Measurements from ENCODE around the gene TRPM8. TPM values are rescaled to one million over a fixed set of nuclear protein-coding genes. Genes with fewer than 3 reads are reported as not detected.
"Not testable (repeated sequence)": the region's sequence is repeated elsewhere in the genome, so short reads cannot be mapped to it uniquely, and the experiment has no call there.

The TRPM8 gene
- total RNA-seq, 4 donors from 2014 or later = not detected

DNA sequence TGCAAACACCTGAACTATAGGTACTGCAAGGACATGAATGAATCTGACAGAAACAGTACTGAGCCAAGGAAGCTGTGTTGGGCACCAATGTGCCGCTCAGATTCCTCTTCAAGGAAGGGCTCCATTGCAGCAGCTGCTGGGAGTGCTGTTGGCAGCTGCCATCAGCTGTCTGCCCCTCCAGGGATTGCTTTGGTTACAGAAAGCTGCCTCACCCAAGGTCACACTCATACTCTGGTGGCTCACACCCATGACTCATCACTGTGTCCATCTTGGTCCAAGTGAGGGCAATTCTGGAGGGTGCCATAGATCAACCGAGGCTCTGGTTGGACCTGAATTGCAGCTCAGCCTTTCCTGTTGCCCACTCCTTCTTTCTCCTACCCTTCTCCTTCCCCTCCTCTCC is 24.4 kb upstream of the TRPM8 start:
- Histone ChIP-seq H3K36me3 (no peaks in the 10 kb centered on the region), H3K4me1 (no peaks in the 10 kb centered on the region), H3K27me3 (no peaks in the 10 kb centered on the region), H3K9me3 (no peaks in the 10 kb centered on the region), H3K4me3 (no peak overlapping the region), H3K27ac (no peak overlapping the region)
- DNase-seq (no peak), ATAC-seq (no peak)
- in situ Hi-C loops (cut with MboI; ENCODE audit: low sequenced_read_pairs in 4 of 4) (no loop called here), intact Hi-C loops (cut with DNase I; ENCODE audit: low total_unique reads) (no loop called here)
- TF ChIP-seq POLR2A (IDR thresholded peaks at IDR 0.05) = no peak
- TF ChIP-seq, protein P1, sequence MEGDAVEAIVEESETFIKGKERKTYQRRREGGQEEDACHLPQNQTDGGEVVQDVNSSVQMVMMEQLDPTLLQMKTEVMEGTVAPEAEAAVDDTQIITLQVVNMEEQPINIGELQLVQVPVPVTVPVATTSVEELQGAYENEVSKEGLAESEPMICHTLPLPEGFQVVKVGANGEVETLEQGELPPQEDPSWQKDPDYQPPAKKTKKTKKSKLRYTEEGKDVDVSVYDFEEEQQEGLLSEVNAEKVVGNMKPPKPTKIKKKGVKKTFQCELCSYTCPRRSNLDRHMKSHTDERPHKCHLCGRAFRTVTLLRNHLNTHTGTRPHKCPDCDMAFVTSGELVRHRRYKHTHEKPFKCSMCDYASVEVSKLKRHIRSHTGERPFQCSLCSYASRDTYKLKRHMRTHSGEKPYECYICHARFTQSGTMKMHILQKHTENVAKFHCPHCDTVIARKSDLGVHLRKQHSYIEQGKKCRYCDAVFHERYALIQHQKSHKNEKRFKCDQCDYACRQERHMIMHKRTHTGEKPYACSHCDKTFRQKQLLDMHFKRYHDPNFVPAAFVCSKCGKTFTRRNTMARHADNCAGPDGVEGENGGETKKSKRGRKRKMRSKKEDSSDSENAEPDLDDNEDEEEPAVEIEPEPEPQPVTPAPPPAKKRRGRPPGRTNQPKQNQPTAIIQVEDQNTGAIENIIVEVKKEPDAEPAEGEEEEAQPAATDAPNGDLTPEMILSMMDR (IDR thresholded peaks at IDR 0.05 in 4 of 5, conservative IDR thresholded peaks at IDR 0.05 in 1 of 5) = no peak

DNA sequence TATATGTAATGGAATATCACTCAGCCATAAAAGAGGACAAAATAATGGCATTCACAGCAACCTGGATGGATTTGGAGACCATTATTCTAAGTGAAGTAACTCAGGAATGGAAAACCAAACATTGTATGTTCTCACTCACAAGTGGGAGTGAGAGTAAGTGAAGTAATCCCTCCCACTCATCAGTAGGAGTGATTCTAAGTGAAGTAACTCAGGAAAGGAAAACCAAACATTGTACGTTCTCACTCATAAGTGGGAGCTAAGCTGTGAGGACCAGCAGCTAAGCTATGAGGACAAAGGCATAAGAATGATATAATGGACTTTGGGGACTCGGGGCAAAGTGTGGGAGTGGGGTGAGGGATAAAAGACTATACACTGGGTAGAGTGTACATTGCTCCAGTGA is 20.9 kb upstream of the TRPM8 start:
- H3K4me3 ChIP-seq; intact Hi-C loops (cut with DNase I; ENCODE audit: low total_unique reads); ATAC-seq; H3K27ac ChIP-seq; H3K4me1 ChIP-seq; H3K27me3 ChIP-seq; H3K36me3 ChIP-seq; in situ Hi-C loops (cut with MboI; ENCODE audit: low sequenced_read_pairs in 4 of 4); DNase-seq; H3K9me3 ChIP-seq: not testable (repeated sequence)

DNA sequence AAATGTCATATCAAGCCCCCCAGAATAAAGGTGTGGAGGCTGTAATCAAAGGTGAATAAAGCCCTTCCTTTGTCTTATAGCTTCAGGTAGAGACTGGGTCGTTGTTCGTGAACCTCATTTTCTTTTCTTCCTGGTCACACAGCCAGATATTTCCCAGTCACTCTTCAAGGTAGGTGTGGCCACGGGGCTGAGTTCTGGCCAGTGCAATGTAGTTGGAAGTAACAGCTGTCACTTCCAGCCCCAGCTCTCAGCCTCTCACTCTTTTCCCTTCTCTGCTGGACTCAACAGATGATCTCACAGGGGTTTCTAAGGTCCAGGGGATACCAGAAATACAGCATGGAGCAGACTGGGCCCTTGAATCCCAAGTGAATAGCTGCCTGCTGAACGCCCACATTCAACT is 15.8 kb upstream of the TRPM8 start:
- no peak for DNase-seq
- Histone ChIP-seq H3K4me3 (no peak overlapping the region), H3K4me1 (no peaks in the 10 kb centered on the region), H3K27ac (no peak overlapping the region), H3K36me3 (no peaks in the 10 kb centered on the region), H3K27me3 (no peaks in the 10 kb centered on the region), H3K9me3 (no peaks in the 10 kb centered on the region)
- ATAC-seq = no peak
- TF ChIP-seq POLR2A (IDR thresholded peaks at IDR 0.05) = no peak
- TF ChIP-seq, protein P1 (IDR thresholded peaks at IDR 0.05 in 4 of 5, conservative IDR thresholded peaks at IDR 0.05 in 1 of 5) = no peak
- intact Hi-C loops (cut with DNase I; ENCODE audit: low total_unique reads) = no loop called here
- in situ Hi-C loops (cut with MboI; ENCODE audit: low sequenced_read_pairs in 4 of 4) = no loop called here

DNA sequence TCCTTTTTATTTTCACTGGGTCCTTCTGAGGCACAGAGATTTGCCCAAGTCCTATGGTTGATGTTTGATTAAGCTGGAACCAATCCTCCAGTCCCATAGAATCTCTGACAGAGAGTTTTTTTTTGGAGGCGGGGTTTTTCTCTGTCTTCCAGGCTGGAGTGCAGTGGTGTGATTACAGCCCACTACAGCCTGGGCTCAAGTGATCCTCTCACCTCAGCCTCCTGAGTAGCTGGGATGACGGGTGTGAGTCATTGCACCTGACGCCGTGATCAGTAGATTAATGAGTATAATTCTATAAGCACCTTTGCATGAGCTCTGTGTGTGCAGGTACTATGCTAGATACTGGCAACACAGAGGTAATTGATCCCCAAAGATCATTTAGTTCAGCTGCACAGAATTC is 15.3 kb upstream of the TRPM8 start:
- in situ Hi-C loops (cut with MboI; ENCODE audit: low sequenced_read_pairs in 4 of 4) (no loop called here), intact Hi-C loops (cut with DNase I; ENCODE audit: low total_unique reads) (no loop called here)
- no peaks in the 10 kb centered on the region for H3K36me3 ChIP-seq
- H3K4me3 ChIP-seq = no peak overlapping the region
- no peak overlapping the region for H3K27ac ChIP-seq
- ATAC-seq = no peak
- no peak for TF ChIP-seq POLR2A (IDR thresholded peaks at IDR 0.05)
- TF ChIP-seq, protein P1 (IDR thresholded peaks at IDR 0.05 in 4 of 5, conservative IDR thresholded peaks at IDR 0.05 in 1 of 5) = no peak
- no peaks in the 10 kb centered on the region for H3K9me3 ChIP-seq
- no peaks in the 10 kb centered on the region for H3K27me3 ChIP-seq
- no peak for DNase-seq
- H3K4me1 ChIP-seq = no peaks in the 10 kb centered on the region

DNA sequence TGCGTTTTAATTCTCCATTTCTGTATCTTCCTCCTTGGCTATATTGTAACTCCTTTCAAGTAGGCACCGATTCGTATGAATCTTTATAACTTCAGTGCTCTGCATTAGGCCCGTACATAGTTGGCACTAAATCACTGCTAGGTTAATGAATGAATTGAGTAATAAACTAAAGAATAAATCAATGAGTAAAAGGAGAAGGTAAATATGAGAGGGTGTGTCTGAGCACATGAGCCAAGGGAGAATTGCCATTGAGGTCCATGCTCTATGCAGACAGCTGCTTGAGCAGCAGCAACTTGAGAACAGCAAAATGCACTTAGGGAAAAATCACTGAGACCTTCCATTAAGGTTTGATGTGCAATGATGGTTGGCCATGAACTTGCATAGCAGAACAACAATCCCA is 11.2 kb upstream of the TRPM8 start:
- Histone ChIP-seq H3K36me3 (no peaks in the 10 kb centered on the region), H3K27me3 (no peaks in the 10 kb centered on the region), H3K9me3 (no peaks in the 10 kb centered on the region), H3K4me3 (no peak overlapping the region), H3K27ac (no peak overlapping the region), H3K4me1 (no peaks in the 10 kb centered on the region)
- TF ChIP-seq POLR2A (IDR thresholded peaks at IDR 0.05) = no peak
- TF ChIP-seq, protein P1 (IDR thresholded peaks at IDR 0.05 in 4 of 5, conservative IDR thresholded peaks at IDR 0.05 in 1 of 5) = no peak
- no peak for DNase-seq
- ATAC-seq = no peak
- intact Hi-C loops (cut with DNase I; ENCODE audit: low total_unique reads) = no loop called here
- in situ Hi-C loops (cut with MboI; ENCODE audit: low sequenced_read_pairs in 4 of 4) = no loop called here
